H7 (cell line): ENCODE results near the gene IKBKE. TPM values are rescaled to one million over a fixed set of nuclear protein-coding genes. Genes with fewer than 3 reads are reported as not detected.

Source experiments
- DNase-seq: peaks from one replicate; pipeline ENCODE4 v3.0.0; 2012
- H3K27me3 ChIP-seq: 2 replicates; pipeline ENCODE4 v1.6.0; 2011; ENCODE audit warnings: mild to moderate bottlenecking, low read length; ENCODE audit not compliant: control insufficient read depth, insufficient read depth
- H3K36me3 ChIP-seq: replicated peaks from 2 replicates; pipeline ENCODE4 v1.5.1; 2011; ENCODE audit warnings: low read length; ENCODE audit not compliant: control insufficient read depth, insufficient read depth
- H3K4me3 ChIP-seq: 2 replicates; pipeline ENCODE4 v1.5.1; 2011; ENCODE audit warnings: low read depth, mild to moderate bottlenecking, control low read depth, low read length, moderate library complexity; ENCODE audit not compliant: insufficient read depth
- total RNA-seq: library from RNA; depleted of rRNA; stranded (reverse); fragments of >200 nt; shearing (Covaris generic); gene quantifications from 2 replicates; pipeline ENCODE4 v1.2.3, GENCODE V29; 2014

The IKBKE gene
- total RNA-seq, 1 experiment from 2014 or later: 9.4 TPM

DNA sequence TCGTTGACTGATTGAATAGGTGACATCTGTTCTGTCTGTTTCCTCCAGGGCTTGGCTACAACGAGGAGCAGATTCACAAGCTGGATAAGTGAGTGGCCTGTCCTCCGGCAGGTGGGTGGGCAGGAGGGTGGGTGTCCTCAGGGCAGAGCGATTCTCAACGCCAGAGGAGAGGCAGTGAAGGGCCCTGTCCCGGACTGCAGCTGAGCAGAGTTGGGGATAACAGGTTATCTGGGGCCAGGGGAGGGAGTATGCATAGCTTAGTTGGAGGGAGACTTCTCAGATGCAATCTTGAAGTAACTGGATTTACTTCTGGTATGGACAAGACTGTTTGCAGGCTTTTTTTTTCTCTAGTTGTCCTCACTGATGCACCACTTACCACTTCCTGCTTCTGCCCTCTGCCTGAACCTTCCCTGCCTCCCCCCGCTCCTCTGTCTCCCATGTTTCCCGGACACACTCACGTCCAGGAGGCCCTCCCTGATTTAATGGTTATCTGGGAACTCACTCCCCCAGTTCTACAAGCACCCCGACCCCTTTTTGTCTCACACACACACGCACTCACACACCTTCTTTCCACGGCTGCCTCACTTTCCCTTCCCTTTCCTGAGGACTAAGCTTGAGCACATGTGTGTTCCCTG is 20.6 kb downstream of the IKBKE start:
- H3K4me3 ChIP-seq: no peak overlapping the region
- no peaks in the 10 kb centered on the region for H3K27me3 ChIP-seq
- no peaks in the 10 kb centered on the region for H3K36me3 ChIP-seq
- no peak for DNase-seq

- no peaks in the 10 kb centered on the region for H3K27me3 ChIP-seq
- no peak overlapping the region for H3K4me3 ChIP-seq
- no peak for DNase-seq
- no peaks in the 10 kb centered on the region for H3K36me3 ChIP-seq
These were observed 21.3 kb downstream of the IKBKE start for GRCh38 chr1:206491616-206492015.

DNA sequence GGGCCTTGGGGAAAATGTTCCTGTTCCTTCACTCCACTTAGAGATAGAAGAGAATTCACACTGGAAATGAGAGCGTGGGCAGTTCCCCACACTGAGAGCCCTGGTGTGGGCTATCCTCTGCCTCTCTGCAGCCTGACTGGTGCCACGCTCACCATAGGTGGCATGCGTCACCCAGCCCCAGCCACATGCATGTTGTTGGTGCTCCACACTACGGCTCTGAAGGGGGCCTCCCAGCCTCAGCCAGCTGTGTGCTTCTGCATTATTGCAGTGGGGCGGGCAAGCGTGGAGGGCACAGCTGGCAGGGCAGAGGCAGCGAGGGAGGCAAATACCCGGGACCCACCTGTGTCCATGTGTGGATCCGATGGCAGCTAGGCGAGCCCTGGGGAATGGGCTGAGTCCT is 22.3 kb downstream of the IKBKE start:
- Histone ChIP-seq H3K27me3 (no peaks in the 10 kb centered on the region), H3K36me3 (no peaks in the 10 kb centered on the region), H3K4me3 (no peak overlapping the region)
- no peak for DNase-seq

DNA sequence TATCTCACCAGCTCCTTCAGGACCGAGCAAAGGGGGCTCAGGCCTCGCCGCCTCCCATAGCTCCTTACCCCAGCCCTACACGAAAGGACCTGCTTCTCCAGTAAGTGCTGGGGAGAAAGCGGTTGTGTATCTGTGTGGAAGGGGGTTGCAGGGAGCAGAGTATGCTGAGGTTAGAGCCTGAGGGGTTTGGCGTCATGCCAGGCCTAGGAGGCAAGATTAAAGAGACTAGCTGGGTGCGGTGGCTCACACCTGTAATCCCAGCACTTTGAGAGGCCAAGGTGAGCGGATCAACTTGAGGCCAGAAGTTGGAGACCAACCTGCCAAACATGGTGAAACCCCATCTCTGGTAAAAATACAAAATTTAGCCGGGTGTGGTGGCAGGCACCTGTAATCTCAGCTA is 23.0 kb downstream of the IKBKE start:
- DNase-seq: no peak
- Histone ChIP-seq H3K4me3 (no peak overlapping the region), H3K27me3 (no peaks in the 10 kb centered on the region), H3K36me3 (no peaks in the 10 kb centered on the region)

GRCh38 chr1:206495011-206495461 is 24.8 kb downstream of the IKBKE start:
- Histone ChIP-seq H3K4me3 (no peak overlapping the region), H3K36me3 (no peaks in the 10 kb centered on the region), H3K27me3 (no peaks in the 10 kb centered on the region)
- DNase-seq: no peak

GRCh38 chr1:206495493-206496046 is 25.3 kb downstream of the IKBKE start:
- DNase-seq: no peak
- Histone ChIP-seq H3K27me3 (no peaks in the 10 kb centered on the region), H3K4me3 (no peak overlapping the region), H3K36me3 (no peaks in the 10 kb centered on the region)

DNA sequence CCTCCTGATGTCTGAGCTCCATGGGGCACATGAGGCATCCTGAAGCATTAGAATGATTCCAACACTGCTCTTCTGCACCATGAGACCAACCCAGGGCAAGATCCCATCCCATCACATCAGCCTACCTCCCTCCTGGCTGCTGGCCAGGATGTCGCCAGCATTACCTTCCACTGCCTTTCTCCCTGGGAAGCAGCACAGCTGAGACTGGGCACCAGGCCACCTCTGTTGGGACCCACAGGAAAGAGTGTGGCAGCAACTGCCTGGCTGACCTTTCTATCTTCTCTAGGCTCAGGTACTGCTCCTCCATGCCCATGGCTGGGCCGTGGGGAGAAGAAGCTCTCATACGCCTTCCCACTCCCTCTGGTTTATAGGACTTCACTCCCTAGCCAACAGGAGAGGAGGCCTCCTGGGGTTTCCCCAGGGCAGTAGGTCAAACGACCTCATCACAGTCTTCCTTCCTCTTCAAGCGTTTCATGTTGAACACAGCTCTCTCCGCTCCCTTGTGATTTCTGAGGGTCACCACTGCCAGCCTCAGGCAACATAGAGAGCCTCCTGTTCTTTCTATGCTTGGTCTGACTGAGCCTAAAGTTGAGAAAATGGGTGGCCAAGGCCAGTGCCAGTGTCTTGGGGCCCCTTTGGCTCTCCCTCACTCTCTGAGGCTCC is 26.0 kb downstream of the IKBKE start:
- Histone ChIP-seq H3K4me3 (no peak overlapping the region), H3K27me3 (no peaks in the 10 kb centered on the region), H3K36me3 (no peaks in the 10 kb centered on the region)
- DNase-seq: no peak

DNA sequence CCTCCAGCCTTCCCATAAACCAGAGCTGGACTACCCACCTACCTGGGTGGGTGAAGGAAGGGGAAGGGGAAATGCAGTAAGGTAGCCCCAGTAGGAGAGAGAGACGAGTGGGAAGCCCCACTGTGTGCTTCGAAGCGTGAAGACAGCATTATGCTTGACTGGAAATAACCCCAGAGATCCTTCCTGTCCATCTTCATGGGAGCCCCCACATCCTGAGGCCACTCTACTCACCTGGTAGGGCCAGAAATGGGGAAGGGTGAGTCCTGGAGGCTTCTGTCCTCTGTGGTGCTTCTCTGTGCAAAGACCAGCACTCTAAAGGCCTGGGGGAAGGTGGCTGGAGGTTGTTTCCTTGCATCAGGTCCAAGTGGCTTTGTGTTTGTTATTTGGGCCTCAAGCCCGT is 27.1 kb downstream of the IKBKE start:
- H3K27me3 ChIP-seq: peaks cover 4% of the 10 kb centered on the region; the same call in 1 of the 2 replicates

DNA sequence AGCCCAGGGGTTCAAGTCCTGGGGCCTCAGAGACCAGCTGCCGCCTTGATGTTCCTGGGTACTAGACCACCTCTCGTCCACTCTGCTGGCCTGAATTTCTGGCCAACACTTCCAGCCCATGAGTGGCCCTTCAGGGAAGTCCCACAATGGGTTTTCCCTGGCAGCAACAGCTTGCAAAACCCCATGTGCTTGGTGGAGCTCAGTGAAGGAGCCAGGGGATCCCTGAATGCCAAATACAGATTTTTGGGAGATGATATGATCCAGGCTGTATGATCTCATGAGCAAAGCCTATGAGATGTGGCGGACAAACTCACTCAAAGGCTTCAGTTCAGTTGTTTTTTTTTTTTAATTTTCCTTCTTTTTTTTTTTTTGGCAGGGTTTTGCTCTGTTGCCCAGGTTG is 27.5 kb downstream of the IKBKE start:
- Histone ChIP-seq H3K4me3 (no peak overlapping the region), H3K36me3 (no peaks in the 10 kb centered on the region), H3K27me3 (peaks cover 6% of the 10 kb centered on the region; the same call in 1 of the 2 replicates)
- no peak for DNase-seq

More for the DNA sequence above, 27.1 kb downstream of the IKBKE start:
- Histone ChIP-seq H3K4me3 (no peak overlapping the region), H3K36me3 (no peaks in the 10 kb centered on the region)
- no peak for DNase-seq

DNA sequence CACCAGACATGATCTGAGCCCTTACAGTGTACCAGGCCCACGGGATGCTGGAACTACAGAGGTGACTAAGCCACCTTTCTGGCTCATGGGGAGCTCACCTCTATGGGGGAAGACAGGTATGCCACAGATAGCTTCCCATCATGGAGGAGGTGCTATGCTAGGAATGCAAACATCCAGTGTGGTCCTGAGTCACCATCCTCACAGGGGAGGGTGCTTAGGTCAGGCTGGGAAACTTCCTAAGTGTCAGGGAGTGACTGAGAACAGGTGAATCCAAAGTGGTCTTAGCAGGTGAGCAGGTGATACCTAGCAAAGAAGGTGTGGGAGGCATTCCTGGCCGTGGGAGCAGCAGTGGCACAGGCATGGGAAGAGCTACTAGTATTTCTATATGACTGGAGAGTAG is 28.4 kb downstream of the IKBKE start:
- Histone ChIP-seq H3K27me3 (peaks cover 15% of the 10 kb centered on the region), H3K36me3 (no peaks in the 10 kb centered on the region), H3K4me3 (no peak overlapping the region)
- no peak for DNase-seq

- Histone ChIP-seq H3K36me3 (no peaks in the 10 kb centered on the region), H3K27me3 (peaks cover 26% of the 10 kb centered on the region), H3K4me3 (no peak overlapping the region)
- DNase-seq: no peak
These were observed 29.8 kb downstream of the IKBKE start for GRCh38 chr1:206500046-206500445.

GRCh38 chr1:206501881-206502280 is 31.6 kb downstream of the IKBKE start:
- no peaks in the 10 kb centered on the region for H3K36me3 ChIP-seq
- peaks cover 43% of the 10 kb centered on the region for H3K27me3 ChIP-seq
- no peak overlapping the region for H3K4me3 ChIP-seq
- no peak for DNase-seq

- Histone ChIP-seq H3K27me3 (peaks cover 49% of the 10 kb centered on the region), H3K4me3 (no peak overlapping the region), H3K36me3 (no peaks in the 10 kb centered on the region)
- no peak for DNase-seq
These were observed 32.1 kb downstream of the IKBKE start for GRCh38 chr1:206502403-206502802.

DNA sequence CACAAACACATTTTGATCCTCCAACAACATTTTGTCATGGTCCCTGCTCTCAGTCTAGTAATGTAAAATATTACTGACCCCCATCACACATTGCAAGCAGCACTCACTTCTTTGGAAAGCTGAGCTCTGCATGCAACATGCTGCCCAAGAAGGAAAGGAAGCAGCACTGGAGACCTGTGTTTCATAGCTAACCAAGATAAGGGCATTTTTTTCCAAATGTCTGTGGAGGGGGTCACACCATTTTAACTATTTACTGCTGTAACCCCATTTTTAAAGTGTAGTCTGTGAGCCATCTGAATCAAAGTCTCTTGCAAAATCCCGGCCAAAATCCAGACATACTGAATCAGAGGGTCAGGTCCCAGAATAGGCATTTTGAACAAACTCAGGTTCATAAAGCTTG is 32.5 kb downstream of the IKBKE start:
- H3K27me3 ChIP-seq: peaks cover 52% of the 10 kb centered on the region
- no peak for DNase-seq
- H3K4me3 ChIP-seq: no peak overlapping the region
- H3K36me3 ChIP-seq: no peaks in the 10 kb centered on the region

DNA sequence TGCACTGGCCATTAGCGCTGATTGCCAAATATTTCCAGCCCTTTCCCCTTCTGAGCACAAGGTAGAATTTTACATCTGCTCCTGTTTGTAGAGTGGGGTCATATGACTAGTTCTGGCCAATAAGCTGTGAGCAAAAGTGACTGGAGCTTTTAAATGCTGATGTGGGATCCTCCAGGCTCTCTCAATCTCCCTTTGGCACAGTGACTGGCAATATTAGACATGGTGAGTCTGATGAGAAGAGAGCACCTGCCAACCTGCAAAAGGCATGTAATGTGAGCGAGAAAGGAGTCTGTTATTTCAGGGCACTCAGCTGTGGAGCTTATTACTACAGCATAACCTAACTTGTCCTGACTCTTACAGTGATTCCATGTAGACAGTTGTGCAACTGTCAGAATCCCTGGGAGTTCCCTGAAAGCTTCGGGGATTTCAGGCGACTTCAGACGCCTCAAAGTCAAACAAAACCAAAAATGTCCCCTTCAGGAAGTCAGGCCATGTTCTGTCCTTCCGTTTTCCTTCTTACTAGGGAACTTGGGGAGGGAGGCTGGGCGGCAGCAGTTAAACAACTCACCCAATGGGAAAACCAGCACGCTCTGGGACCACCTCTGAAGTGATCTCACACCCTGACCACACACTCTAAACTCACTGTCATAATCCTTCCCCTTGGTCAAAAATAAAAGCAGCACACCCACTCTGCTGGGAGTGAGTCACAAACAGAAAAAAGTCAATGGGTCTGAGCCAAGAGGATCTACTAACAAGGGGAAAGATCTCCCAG is 33.5 kb downstream of the IKBKE start:
- no peak overlapping the region for H3K4me3 ChIP-seq
- H3K36me3 ChIP-seq: no peaks in the 10 kb centered on the region
- no peak for DNase-seq
- peaks cover 62% of the 10 kb centered on the region for H3K27me3 ChIP-seq
